IMR-90 (cell line): Measurements from ENCODE around the gene MSI2. TPM values are rescaled to one million over a fixed set of nuclear protein-coding genes. Genes with fewer than 3 reads are reported as not detected.
"Not testable (repeated sequence)": the region's sequence is repeated elsewhere in the genome, so short reads cannot be mapped to it uniquely, and the experiment has no call there.

Source experiments
- ATAC-seq: fragments of 200-7000 bp; cut with Tn5 transposase; 2 replicates; pipeline ENCODE4 v1.9.1; 2020; ENCODE audit warnings: low read depth, mild to moderate bottlenecking, moderate library complexity
- BruUV-seq: library from RNA; stranded (reverse); fragments of 400-500 nt; replicated peaks from 2 replicates; lab custom pipeline; 2021; lab: Mats Ljungman, UMichigan
- CTCF ChIA-PET: fragments of 300-600 bp; formaldehyde crosslinking; extraction: SDS; loops from one replicate; lab custom pipeline; 2021; ENCODE audit warnings: antibody characterized with exemption; lab: Yijun Ruan, JAX
- POLR2A ChIA-PET: fragments of 300-600 bp; sonication (Branson Sonifier 250); formaldehyde crosslinking; loops from one replicate; lab custom pipeline; 2022; ENCODE audit warnings: antibody characterized with exemption; ENCODE audit not compliant: unreplicated experiment; lab: Charles Lee
- DNase-seq: peaks from one replicate; pipeline ENCODE4 v3.0.0; 2013
- H2AFZ ChIP-seq: replicated peaks from 2 replicates; pipeline ENCODE3; 2013; ENCODE audit warnings: low read length, mild to moderate bottlenecking; ENCODE audit not compliant: poor library complexity
- H2AK5ac ChIP-seq: 2 replicates; pipeline ENCODE4 v1.6.1; 2013; ENCODE audit warnings: low read depth, low read length, inconsistent platforms
- H2AK9ac ChIP-seq: replicated peaks from 2 replicates; pipeline ENCODE3; 2013; ENCODE audit warnings: mild to moderate bottlenecking, low read depth, low read length, moderate library complexity; ENCODE audit not compliant: poor library complexity
- H2BK120ac ChIP-seq: 2 replicates; pipeline ENCODE4 v1.6.1; 2013; ENCODE audit warnings: low read depth, low read length, inconsistent platforms
- H2BK15ac ChIP-seq: 3 replicates; pipeline ENCODE4 v1.6.1; 2013; ENCODE audit warnings: low read depth, low read length, inconsistent platforms
- H2BK20ac ChIP-seq: 2 replicates; pipeline ENCODE4 v1.6.1; 2013; ENCODE audit warnings: low read depth, mild to moderate bottlenecking, inconsistent platforms, low read length, moderate library complexity
- H2BK5ac ChIP-seq: 2 replicates; pipeline ENCODE4 v1.6.1; 2013; ENCODE audit warnings: mild to moderate bottlenecking, low read depth, low read length, inconsistent platforms; ENCODE audit not compliant: poor library complexity, severe bottlenecking
- H3K14ac ChIP-seq: replicated peaks from 2 replicates; pipeline ENCODE4 v1.6.1; 2013; ENCODE audit warnings: low read depth, low read length, inconsistent platforms
- H3K18ac ChIP-seq: 2 replicates; pipeline ENCODE4 v1.6.1; 2013; ENCODE audit warnings: low read depth, low read length, control low read depth
- H3K23ac ChIP-seq: 2 replicates; pipeline ENCODE4 v1.6.1; 2013; ENCODE audit warnings: low read depth, low read length, inconsistent platforms
- H3K27ac ChIP-seq: 2 replicates; pipeline ENCODE4 v1.5.1; 2013; ENCODE audit warnings: mild to moderate bottlenecking, control low read depth, low read length; ENCODE audit not compliant: insufficient read depth
- H3K27me3 ChIP-seq: 2 replicates; pipeline ENCODE4 v1.6.1; 2013; ENCODE audit warnings: low read length; ENCODE audit not compliant: control insufficient read depth, insufficient read depth
- H3K36me3 ChIP-seq: 2 replicates; pipeline ENCODE4 v1.6.1; 2013; ENCODE audit warnings: low read length, mixed read lengths; ENCODE audit not compliant: control insufficient read depth, insufficient read depth
- H3K4ac ChIP-seq: 2 replicates; pipeline ENCODE4 v1.6.1; 2013; ENCODE audit warnings: low read depth, low read length, inconsistent platforms
- H3K4me1 ChIP-seq: 2 replicates; pipeline ENCODE4 v1.6.1; 2013; ENCODE audit warnings: low read length, mixed read lengths; ENCODE audit not compliant: control insufficient read depth, insufficient read depth
- H3K4me2 ChIP-seq: 2 replicates; pipeline ENCODE4 v1.6.1; 2013; ENCODE audit warnings: low read depth, mild to moderate bottlenecking, control low read depth, low read length, moderate library complexity
- H3K4me3 ChIP-seq: 2 replicates; pipeline ENCODE4 v1.5.1; 2013; ENCODE audit warnings: low read depth, mild to moderate bottlenecking, control low read depth, low read length, moderate library complexity; ENCODE audit not compliant: insufficient read depth
- H3K56ac ChIP-seq: 2 replicates; pipeline ENCODE4 v1.6.1; 2013; ENCODE audit warnings: low read length, inconsistent platforms; ENCODE audit not compliant: insufficient read depth; ENCODE audit errors: extremely low read depth
- H3K79me1 ChIP-seq, 2 experiments: 2 replicates each; pipeline ENCODE4 v1.6.1; 2013; ENCODE audit warnings: low read length in 2 of 2, inconsistent platforms in 1 of 2, low read depth in 1 of 2
- H3K9ac ChIP-seq: 2 replicates; pipeline ENCODE4 v1.6.1; 2013; ENCODE audit warnings: low read depth, low read length, control low read depth
- H3K9me1 ChIP-seq: 2 replicates; pipeline ENCODE4 v1.6.1; 2013; ENCODE audit warnings: low read length, inconsistent platforms; ENCODE audit not compliant: insufficient read depth
- H3K9me3 ChIP-seq: 2 replicates; pipeline ENCODE4 v1.6.1; 2013; ENCODE audit warnings: low read length; ENCODE audit not compliant: control insufficient read depth, insufficient read depth
- H4K20me1 ChIP-seq: 2 replicates; pipeline ENCODE4 v1.6.1; 2013; ENCODE audit warnings: low read length, inconsistent platforms; ENCODE audit not compliant: insufficient read depth
- H4K5ac ChIP-seq: 2 replicates; pipeline ENCODE4 v1.6.1; 2013; ENCODE audit warnings: mild to moderate bottlenecking, low read depth, low read length, control low read depth
- H4K8ac ChIP-seq, 2 experiments: 2 replicates each; pipeline ENCODE4 v1.6.1; 2013; ENCODE audit warnings: low read depth in 2 of 2, low read length in 2 of 2, control low read depth in 1 of 2, inconsistent platforms in 1 of 2
- H4K91ac ChIP-seq: 2 replicates; pipeline ENCODE4 v1.6.1; 2013; ENCODE audit warnings: low read depth, low read length, inconsistent platforms; ENCODE audit not compliant: insufficient read depth
- WGBS, 2 experiments: methylation state at CpG; one replicate each; pipeline versions ENCODE4 v1.1.5 to v1.1.7; 2013; ENCODE audit warnings: missing lambda C conversion rate in 2 of 2; ENCODE audit not compliant: insufficient read length in 1 of 2; ENCODE audit errors: extremely low coverage in 2 of 2; 5-methylcytosine and 5-hydroxymethylcytosine counted together
- dilution Hi-C: fragments of 300-500 bp; cut with HindIII; formaldehyde crosslinking; loops from one replicate; pipeline ENCODE4 v1.14.3; 2018; ENCODE audit warnings: low sequenced_read_pairs; ENCODE audit not compliant: unreplicated experiment
- in situ Hi-C: fragments of 300-500 bp; cut with MboI; formaldehyde crosslinking; loops from 3 replicates; pipeline ENCODE4 v1.14.3; 2019; ENCODE audit warnings: low sequenced_read_pairs, inconsistent platforms, mixed read lengths
- intact Hi-C: fragments of 100-400 bp; cut with micrococcal nuclease; formaldehyde crosslinking; loops from 2 replicates; pipeline ENCODE4 v1.10.0; 2022
- polyA plus RNA-seq, 3 experiments: library from polyadenylated mRNA; depleted of rRNA; stranded (reverse); fragments of >200 nt; gene quantifications; 2 replicates each; pipeline ENCODE4 v1.2.3, GENCODE V29; 2012; ENCODE audit warnings: low replicate concordance in 1 of 3
- total RNA-seq: library from RNA; depleted of rRNA; stranded (reverse); fragments of >200 nt; gene quantifications from 2 replicates; pipeline ENCODE4 v1.2.3, GENCODE V29; 2012

Gene MSI2
- total and polyA plus RNA-seq, 2 of the 4 experiments (the other 2 are of a cell fraction) = 13.0 to 16.0 TPM

GRCh38 chr17:57499221-57499620, 242.9 kb downstream of the MSI2 start:
- BruUV-seq, H2AFZ ChIP-seq, H3K23ac ChIP-seq, H3K79me1 ChIP-seq, H4K91ac ChIP-seq, H3K4ac ChIP-seq, H3K18ac ChIP-seq, H3K27ac ChIP-seq, H3K9me1 ChIP-seq, H3K9me3 ChIP-seq, H2BK20ac ChIP-seq, ATAC-seq, H4K20me1 ChIP-seq, in situ Hi-C loops, H3K27me3 ChIP-seq, H4K5ac ChIP-seq, H2AK9ac ChIP-seq, H4K8ac ChIP-seq, DNase-seq, H3K4me1 ChIP-seq, H2BK15ac ChIP-seq, POLR2A ChIA-PET, H3K4me3 ChIP-seq, dilution Hi-C loops, H2BK5ac ChIP-seq, H2BK120ac ChIP-seq, H3K56ac ChIP-seq, H2AK5ac ChIP-seq, H3K9ac ChIP-seq, H3K14ac ChIP-seq, H3K36me3 ChIP-seq, H3K4me2 ChIP-seq: not testable (repeated sequence)
- CTCF ChIA-PET = interaction anchor here (0.6 kb wide), 1 partner anchor 230 kb away, joined by 3 read pairs; no protein-coding TSS in a partner anchor
- no CpG with 5 or more reads among the region's 3 CpGs for WGBS, 2 experiments
- intact Hi-C loops = loop anchor here (1.0 kb wide), 1 partner anchor 33 kb away; no protein-coding TSS in a partner anchor
